Lower leg skin (tissue), 3 donors: ENCODE data around the gene FRS2.

ENCODE experiments used
- CTCF ChIP-seq, 3 donors: fragments of 450-650 bp; IDR thresholded peaks; one replicate each; pipeline ENCODE4 v1.5.1; 2016; ENCODE audit warnings: antibody characterized with exemption in 3 of 3, mild to moderate bottlenecking in 3 of 3, moderate library complexity in 2 of 3
- POLR2A ChIP-seq, 2 donors: fragments of 450-650 bp; IDR thresholded peaks; one replicate each; pipeline ENCODE4 v1.6.1; 2016 to 2017; ENCODE audit warnings: antibody characterized with exemption in 2 of 2, mild to moderate bottlenecking in 1 of 2, moderate library complexity in 1 of 2

- TF ChIP-seq CTCF (IDR thresholded peaks at IDR 0.05): no peak
- no peak for TF ChIP-seq POLR2A (IDR thresholded peaks at IDR 0.05)
Observed at GRCh38 chr12:69548687-69549086, 78.5 kb downstream of the FRS2 start.
